ENCODE data around the gene SIRT3.
"Not testable (repeated sequence)": the region's sequence is repeated elsewhere in the genome, so short reads cannot be mapped to it uniquely, and the experiment has no call there.

Gene SIRT3

DNA sequence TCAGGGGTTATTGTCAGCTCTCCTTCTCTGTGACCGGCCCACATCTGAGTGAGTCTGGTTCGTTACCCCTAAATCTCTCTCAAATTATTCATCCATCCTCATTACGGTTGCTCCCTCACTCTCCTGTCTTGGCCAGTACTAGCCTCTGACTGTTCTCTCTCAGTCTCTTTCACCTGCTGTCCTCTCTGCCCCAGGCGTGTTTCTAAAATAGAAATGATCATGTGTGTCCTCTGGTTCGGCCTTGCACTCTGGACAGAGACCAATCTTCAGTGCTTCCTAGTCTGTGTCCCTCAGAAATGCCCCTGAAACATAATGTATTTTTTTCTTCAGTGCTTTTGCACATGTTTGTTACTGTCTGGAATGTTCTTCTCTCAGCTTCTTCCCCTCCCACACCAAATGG, 5.5 kb upstream of the SIRT3 start:
- Histone ChIP-seq H3K4me1 (ENCODE audit: control insufficient read depth in 1 of 2, insufficient read depth in 2 of 2, low read length in 2 of 2) (peaks cover 12 to 15% of the 10 kb centered on the region in 2 donors), H3K27me3 (ENCODE audit: control insufficient read depth in 1 of 2, insufficient read depth in 2 of 2, low read length in 2 of 2) (no peaks in the 10 kb centered on the region), H3K27ac (ENCODE audit: low read depth, low read length) (no peak overlapping the region), H3K9me3 (ENCODE audit: control insufficient read depth in 1 of 2, low read length in 2 of 2) (no peaks in the 10 kb centered on the region), H3K4me3 (ENCODE audit: low read depth in 1 of 2, low read length in 2 of 2) (no peak overlapping the region), H3K9ac (ENCODE audit: low read depth in 1 of 2, low read length in 2 of 2) (no peak overlapping the region), H3K36me3 (ENCODE audit: control insufficient read depth in 1 of 2, insufficient read depth in 2 of 2, low read length in 2 of 2) (peaks cover 15 to 58% of the 10 kb centered on the region in 2 donors)

DNA sequence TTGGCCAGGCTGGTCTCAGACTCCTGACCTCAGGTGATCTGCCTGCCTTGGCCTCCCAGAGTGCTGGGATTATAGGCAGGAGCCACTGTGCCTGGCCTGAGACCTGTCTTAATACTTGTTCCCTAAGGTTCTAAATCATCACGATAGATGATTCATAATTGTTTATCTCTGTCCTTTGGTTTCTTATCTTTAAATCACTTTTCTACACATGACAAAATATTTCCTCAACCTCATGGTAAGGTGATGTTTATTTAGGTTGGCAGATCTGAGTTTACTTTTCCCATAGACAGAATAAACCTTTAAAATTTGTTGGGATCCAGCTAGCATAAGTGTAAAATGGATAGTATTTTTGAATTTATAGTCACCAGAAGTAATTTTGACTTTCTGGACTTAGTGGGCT, 4.2 kb upstream of the SIRT3 start:
- Histone ChIP-seq H3K27me3 (ENCODE audit: control insufficient read depth in 1 of 2, insufficient read depth in 2 of 2, low read length in 2 of 2) (no peaks in the 10 kb centered on the region), H3K9me3 (ENCODE audit: control insufficient read depth in 1 of 2, low read length in 2 of 2) (no peaks in the 10 kb centered on the region), H3K27ac (ENCODE audit: low read depth, low read length) (no peak overlapping the region), H3K4me3 (ENCODE audit: low read depth in 1 of 2, low read length in 2 of 2) (no peak overlapping the region), H3K36me3 (ENCODE audit: control insufficient read depth in 1 of 2, insufficient read depth in 2 of 2, low read length in 2 of 2) (peaks cover 11 to 44% of the 10 kb centered on the region in 2 donors), H3K9ac (ENCODE audit: low read depth in 1 of 2, low read length in 2 of 2) (no peak overlapping the region), H3K4me1 (ENCODE audit: control insufficient read depth in 1 of 2, insufficient read depth in 2 of 2, low read length in 2 of 2) (peaks cover 16 to 20% of the 10 kb centered on the region in 2 donors)

DNA sequence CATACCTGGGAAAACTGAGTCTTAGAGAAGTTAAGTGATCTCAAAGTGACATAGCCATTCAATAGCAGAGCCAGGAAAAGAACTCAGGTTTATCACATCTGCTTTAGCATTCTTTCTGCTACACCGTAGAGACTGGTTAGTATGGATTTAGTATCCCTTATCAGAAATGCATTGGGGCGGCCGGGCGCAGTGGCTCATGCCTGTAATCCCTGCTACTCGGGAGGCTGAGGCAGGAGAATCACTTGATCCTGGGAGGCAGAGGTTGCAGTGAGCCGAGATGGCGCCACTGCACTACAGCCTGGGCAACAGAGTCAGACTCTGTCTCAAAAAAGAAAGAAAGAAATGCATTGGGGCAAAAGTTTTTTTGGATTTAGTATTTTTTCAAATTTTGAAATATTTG, 2.2 kb upstream of the SIRT3 start:
- H3K4me3 ChIP-seq (ENCODE audit: low read depth in 1 of 2, low read length in 2 of 2); H3K27ac ChIP-seq (ENCODE audit: low read depth, low read length); H3K9me3 ChIP-seq (ENCODE audit: control insufficient read depth in 1 of 2, low read length in 2 of 2); H3K27me3 ChIP-seq (ENCODE audit: control insufficient read depth in 1 of 2, insufficient read depth in 2 of 2, low read length in 2 of 2): not testable (repeated sequence)
- peaks cover 19 to 23% of the 10 kb centered on the region in 2 donors for H3K4me1 ChIP-seq (ENCODE audit: control insufficient read depth in 1 of 2, insufficient read depth in 2 of 2, low read length in 2 of 2)
- peaks cover 7 to 28% of the 10 kb centered on the region in 2 donors for H3K36me3 ChIP-seq (ENCODE audit: control insufficient read depth in 1 of 2, insufficient read depth in 2 of 2, low read length in 2 of 2)
- H3K9ac ChIP-seq (ENCODE audit: low read depth in 1 of 2, low read length in 2 of 2) = peak overlapping the region in 1 of 2 donors; percentile 87

DNA sequence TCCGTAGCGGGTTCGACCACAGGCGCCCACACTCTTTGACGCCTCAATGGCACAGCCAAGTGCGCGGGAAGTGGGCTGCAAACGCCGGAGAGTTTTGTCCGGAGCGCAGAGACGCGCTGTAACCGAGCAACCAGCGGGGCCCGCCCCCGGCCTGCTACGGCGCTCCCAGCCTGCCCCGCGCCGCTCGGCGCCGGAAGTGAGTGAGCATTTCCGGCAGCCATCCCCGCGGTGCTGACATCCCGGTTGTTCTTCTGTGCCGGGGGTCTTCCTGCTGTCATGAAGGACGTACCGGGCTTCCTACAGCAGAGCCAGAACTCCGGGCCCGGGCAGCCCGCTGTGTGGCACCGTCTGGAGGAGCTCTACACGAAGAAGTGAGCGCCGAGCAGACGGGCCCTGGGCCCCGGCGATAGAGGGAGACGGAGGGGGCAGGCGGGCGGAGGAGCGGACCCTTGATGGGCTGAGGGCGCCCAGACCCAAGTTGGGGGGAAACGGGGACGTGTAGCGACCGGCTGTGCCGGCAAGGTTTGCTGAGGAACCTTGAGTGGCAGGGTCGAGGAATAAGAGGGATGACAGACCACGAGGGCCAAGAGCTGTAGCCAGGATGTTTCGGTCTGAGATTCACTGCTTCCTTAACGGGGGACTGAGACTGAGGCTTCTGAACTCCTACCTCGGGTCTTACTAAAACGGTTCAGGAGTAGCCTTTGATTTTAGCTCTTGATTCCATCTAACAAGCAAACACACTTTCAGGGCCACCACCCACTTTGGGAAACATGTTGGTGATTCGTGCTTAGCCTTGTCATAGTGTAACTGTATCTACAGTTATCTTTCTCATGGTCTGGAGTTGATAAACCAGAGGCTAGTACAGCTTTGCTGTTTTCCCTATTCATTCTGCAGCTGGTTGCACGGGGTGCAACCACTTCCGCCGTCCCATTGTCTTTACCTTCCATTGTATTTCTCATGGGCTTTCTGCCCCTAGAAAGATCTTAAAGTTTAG, 929 bp upstream of the SIRT3 start, which contains the start of gene PSMD13:
PSMD13 (plus strand) TSS at position 203 of the 994 bp plus-strand sequence; CDS start at position 277, 74 bp downstream.
- Histone ChIP-seq H3K4me3 (ENCODE audit: low read depth in 1 of 2, low read length in 2 of 2) (peak within 1 kb of the TSS; percentile 85 to 97), H3K27me3 (ENCODE audit: control insufficient read depth in 1 of 2, insufficient read depth in 2 of 2, low read length in 2 of 2) (no peaks in the 10 kb centered on the region), H3K27ac (ENCODE audit: low read depth, low read length) (peak within 1 kb of the TSS; percentile 99), H3K9ac (ENCODE audit: low read depth in 1 of 2, low read length in 2 of 2) (peak within 1 kb of the TSS; percentile 87 to 98), H3K4me1 (ENCODE audit: control insufficient read depth in 1 of 2, insufficient read depth in 2 of 2, low read length in 2 of 2) (peaks cover 19 to 23% of the 10 kb centered on the region in 2 donors), H3K36me3 (ENCODE audit: control insufficient read depth in 1 of 2, insufficient read depth in 2 of 2, low read length in 2 of 2) (peaks cover 7 to 24% of the 10 kb centered on the region in 2 donors), H3K9me3 (ENCODE audit: control insufficient read depth in 1 of 2, low read length in 2 of 2) (no peaks in the 10 kb centered on the region)

DNA sequence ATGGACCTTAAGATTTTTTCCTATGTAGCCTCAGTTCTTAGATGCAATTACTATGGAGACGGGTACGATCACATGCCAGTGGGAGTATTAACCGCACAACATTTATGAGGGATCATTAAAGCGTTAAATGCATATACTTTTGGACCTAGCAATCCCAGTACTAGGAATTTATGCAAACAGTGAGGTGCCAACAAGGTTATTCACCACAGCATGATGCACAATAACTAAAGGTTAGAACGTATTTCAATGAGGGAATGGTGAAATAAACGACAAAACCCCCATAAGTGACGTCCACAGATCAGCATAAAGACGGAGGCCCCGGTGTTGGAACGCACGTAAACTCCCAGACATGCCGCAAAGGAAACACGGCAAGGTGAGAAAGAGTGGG, 539 bp downstream of the SIRT3 start:
- peak overlapping the region; percentile 75 to 98 for H3K9ac ChIP-seq (ENCODE audit: low read depth in 1 of 2, low read length in 2 of 2)

DNA sequence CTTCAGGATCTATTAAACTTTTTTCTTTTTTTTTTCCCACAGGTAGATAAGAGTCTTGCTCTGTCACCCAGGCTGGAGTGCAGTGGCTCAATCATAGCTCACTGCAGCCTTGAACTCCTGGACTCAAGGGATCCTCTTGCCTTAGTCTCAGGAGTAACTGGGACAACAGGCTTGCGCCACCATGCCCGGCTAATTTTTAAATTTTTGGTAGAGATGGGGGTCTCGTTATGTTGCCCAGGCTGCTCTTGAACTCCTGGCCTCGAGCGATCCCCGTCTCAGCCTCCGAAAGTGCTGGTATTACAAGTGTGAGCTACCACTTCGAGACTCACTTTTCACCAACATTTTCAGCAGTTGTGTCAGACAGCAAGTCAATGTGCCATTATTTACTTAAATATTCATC, 962 bp downstream of the SIRT3 start:
- peak overlapping the region; percentile 75 to 98 for H3K9ac ChIP-seq (ENCODE audit: low read depth in 1 of 2, low read length in 2 of 2)
- no peak overlapping the region for H3K27ac ChIP-seq (ENCODE audit: low read depth, low read length)

More for the DNA sequence above, 539 bp downstream of the SIRT3 start:
- H3K4me1 ChIP-seq (ENCODE audit: control insufficient read depth in 1 of 2, insufficient read depth in 2 of 2, low read length in 2 of 2) = peaks cover 19 to 23% of the 10 kb centered on the region in 2 donors
- peaks cover 0 to 10% of the 10 kb centered on the region in 2 donors for H3K36me3 ChIP-seq (ENCODE audit: control insufficient read depth in 1 of 2, insufficient read depth in 2 of 2, low read length in 2 of 2)
- H3K4me3 ChIP-seq (ENCODE audit: low read depth in 1 of 2, low read length in 2 of 2) = peak overlapping the region; percentile 82 to 97
- no peak overlapping the region for H3K27ac ChIP-seq (ENCODE audit: low read depth, low read length)
- H3K9me3 ChIP-seq (ENCODE audit: control insufficient read depth in 1 of 2, low read length in 2 of 2) = no peaks in the 10 kb centered on the region
- H3K27me3 ChIP-seq (ENCODE audit: control insufficient read depth in 1 of 2, insufficient read depth in 2 of 2, low read length in 2 of 2) = no peaks in the 10 kb centered on the region

DNA sequence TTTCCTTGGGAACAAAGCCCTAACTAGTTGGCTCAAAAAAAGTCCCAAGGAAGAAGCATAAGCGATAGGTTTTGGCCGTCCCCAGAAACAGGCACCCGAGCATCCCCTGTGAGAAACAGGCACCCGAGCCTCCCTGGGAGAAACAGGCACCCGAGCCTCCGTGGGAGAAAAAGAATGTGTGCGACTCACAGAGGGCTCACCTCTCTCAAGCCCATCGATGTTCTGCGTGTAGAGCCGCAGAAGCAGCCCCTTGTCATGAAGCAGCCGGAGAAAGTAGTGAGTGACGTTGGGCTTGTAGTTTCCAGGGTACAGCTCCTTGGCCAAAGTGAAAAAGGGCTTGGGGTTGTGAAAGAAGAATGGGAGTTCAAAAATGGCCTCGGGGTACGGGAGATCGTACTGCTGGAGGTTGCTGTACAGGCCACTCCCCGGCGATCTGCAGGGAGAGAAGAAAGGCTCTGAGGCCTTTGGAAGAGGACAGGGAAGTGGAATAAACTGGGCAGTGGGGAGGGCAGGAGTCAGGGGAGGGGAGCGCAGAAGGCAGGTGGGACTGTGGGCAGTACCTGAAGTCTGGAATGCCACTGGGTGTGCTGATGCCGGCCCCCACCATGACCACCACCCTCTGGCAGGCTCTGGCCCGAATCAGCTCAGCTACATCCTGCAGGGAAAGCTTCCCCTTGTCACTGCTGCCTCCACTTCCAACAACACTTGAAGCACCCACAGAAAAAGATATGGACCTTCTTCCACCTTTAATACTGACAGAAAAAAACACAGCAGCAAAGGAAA, 3.2 kb downstream of the SIRT3 start:
- no peaks in the 10 kb centered on the region for H3K9me3 ChIP-seq (ENCODE audit: control insufficient read depth in 1 of 2, low read length in 2 of 2)
- H3K36me3 ChIP-seq (ENCODE audit: control insufficient read depth in 1 of 2, insufficient read depth in 2 of 2, low read length in 2 of 2) = no peaks in the 10 kb centered on the region
- H3K4me1 ChIP-seq (ENCODE audit: control insufficient read depth in 1 of 2, insufficient read depth in 2 of 2, low read length in 2 of 2) = peaks cover 14 to 18% of the 10 kb centered on the region in 2 donors
- H3K27me3 ChIP-seq (ENCODE audit: control insufficient read depth in 1 of 2, insufficient read depth in 2 of 2, low read length in 2 of 2) = no peaks in the 10 kb centered on the region
- H3K9ac ChIP-seq (ENCODE audit: low read depth in 1 of 2, low read length in 2 of 2) = no peak overlapping the region
- no peak overlapping the region for H3K27ac ChIP-seq (ENCODE audit: low read depth, low read length)
- no peak overlapping the region for H3K4me3 ChIP-seq (ENCODE audit: low read depth in 1 of 2, low read length in 2 of 2)

More for the DNA sequence above, 962 bp downstream of the SIRT3 start:
- Histone ChIP-seq H3K4me3 (ENCODE audit: low read depth in 1 of 2, low read length in 2 of 2) (peak overlapping the region; percentile 82 to 97), H3K9me3 (ENCODE audit: control insufficient read depth in 1 of 2, low read length in 2 of 2) (no peaks in the 10 kb centered on the region), H3K4me1 (ENCODE audit: control insufficient read depth in 1 of 2, insufficient read depth in 2 of 2, low read length in 2 of 2) (peaks cover 19 to 23% of the 10 kb centered on the region in 2 donors), H3K36me3 (ENCODE audit: control insufficient read depth in 1 of 2, insufficient read depth in 2 of 2, low read length in 2 of 2) (peaks cover 0 to 6% of the 10 kb centered on the region in 2 donors), H3K27me3 (ENCODE audit: control insufficient read depth in 1 of 2, insufficient read depth in 2 of 2, low read length in 2 of 2) (no peaks in the 10 kb centered on the region)

DNA sequence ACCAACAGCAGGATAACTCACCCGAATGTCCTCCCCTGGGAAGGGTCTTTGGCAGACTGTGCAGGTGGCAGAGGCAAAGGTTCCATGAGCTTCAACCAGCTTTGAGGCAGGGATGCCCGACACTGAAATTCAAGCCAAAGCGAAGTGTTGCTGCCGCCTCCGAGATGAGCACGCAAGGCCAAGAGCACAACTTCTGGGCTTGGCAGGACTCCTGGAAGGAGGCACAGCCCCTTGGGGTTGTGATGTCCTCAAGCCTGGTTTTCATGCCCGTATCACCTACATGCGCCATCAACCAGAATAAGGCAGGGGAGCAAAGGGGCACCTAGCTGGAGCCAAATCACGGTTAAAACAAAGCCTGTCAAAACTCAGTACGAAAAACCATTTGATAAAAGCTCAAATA, 5.7 kb downstream of the SIRT3 start:
- no peaks in the 10 kb centered on the region for H3K9me3 ChIP-seq (ENCODE audit: control insufficient read depth in 1 of 2, low read length in 2 of 2)
- H3K9ac ChIP-seq (ENCODE audit: low read depth in 1 of 2, low read length in 2 of 2) = no peak overlapping the region
- no peak overlapping the region for H3K4me3 ChIP-seq (ENCODE audit: low read depth in 1 of 2, low read length in 2 of 2)
- H3K27me3 ChIP-seq (ENCODE audit: control insufficient read depth in 1 of 2, insufficient read depth in 2 of 2, low read length in 2 of 2) = no peaks in the 10 kb centered on the region
- peaks cover 0 to 4% of the 10 kb centered on the region in 2 donors for H3K36me3 ChIP-seq (ENCODE audit: control insufficient read depth in 1 of 2, insufficient read depth in 2 of 2, low read length in 2 of 2)
- H3K4me1 ChIP-seq (ENCODE audit: control insufficient read depth in 1 of 2, insufficient read depth in 2 of 2, low read length in 2 of 2) = peaks cover 4% of the 10 kb centered on the region in 2 donors
- H3K27ac ChIP-seq (ENCODE audit: low read depth, low read length) = no peak overlapping the region

DNA sequence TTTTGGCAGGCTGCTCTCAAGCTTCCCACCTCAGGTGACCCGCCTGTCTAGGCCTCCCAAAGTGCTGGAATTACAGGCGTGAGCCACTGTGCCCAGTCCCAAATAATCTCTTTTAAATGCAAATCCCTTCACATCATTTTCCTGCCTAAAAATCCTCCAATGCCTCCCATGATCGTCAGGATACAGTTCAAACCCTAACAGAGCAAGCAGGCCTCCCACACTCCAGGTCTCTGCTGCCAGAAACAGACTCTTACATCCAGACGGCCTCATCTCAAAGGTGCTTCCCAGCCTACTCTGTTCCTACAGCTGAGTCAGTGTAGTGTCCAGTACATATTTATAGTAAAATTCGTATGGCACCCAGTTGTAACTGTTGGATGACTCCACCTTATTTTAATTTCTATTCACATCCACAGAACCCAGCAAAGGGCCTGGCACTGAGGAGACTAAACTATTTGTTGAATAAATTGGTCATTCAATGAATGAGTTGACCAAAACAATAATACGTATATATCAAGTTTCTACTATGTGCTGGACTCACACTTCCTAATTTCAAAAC, 8.2 kb downstream of the SIRT3 start:
- no peak overlapping the region for H3K9ac ChIP-seq (ENCODE audit: low read depth in 1 of 2, low read length in 2 of 2)
- peaks cover 0 to 8% of the 10 kb centered on the region in 2 donors for H3K36me3 ChIP-seq (ENCODE audit: control insufficient read depth in 1 of 2, insufficient read depth in 2 of 2, low read length in 2 of 2)
- no peak overlapping the region for H3K4me3 ChIP-seq (ENCODE audit: low read depth in 1 of 2, low read length in 2 of 2)
- no peak overlapping the region for H3K27ac ChIP-seq (ENCODE audit: low read depth, low read length)
- no peaks in the 10 kb centered on the region for H3K9me3 ChIP-seq (ENCODE audit: control insufficient read depth in 1 of 2, low read length in 2 of 2)
- no peaks in the 10 kb centered on the region for H3K27me3 ChIP-seq (ENCODE audit: control insufficient read depth in 1 of 2, insufficient read depth in 2 of 2, low read length in 2 of 2)
- no peaks in the 10 kb centered on the region for H3K4me1 ChIP-seq (ENCODE audit: control insufficient read depth in 1 of 2, insufficient read depth in 2 of 2, low read length in 2 of 2)
